ENCODE measurements around the gene NGFR.
A peak's percentile ranks its signal among the peaks of the same experiment; 100 is the strongest.

The NGFR gene

GRCh38 chr17:49552070-49552751, 57.1 kb downstream of the NGFR start:
- DNase-seq (ENCODE audit: low read depth): no peak
- no peak overlapping the region for H3K4me3 ChIP-seq (ENCODE audit: low read length)
- TF ChIP-seq CTCF (conservative IDR thresholded peaks at IDR 0.05; ENCODE audit: low read depth, low read length): no peak

- no peak overlapping the region for H3K4me3 ChIP-seq (ENCODE audit: low read length)
- no peak for DNase-seq (ENCODE audit: low read depth)
- TF ChIP-seq CTCF (conservative IDR thresholded peaks at IDR 0.05; ENCODE audit: low read depth, low read length): no peak
These were observed 58.7 kb downstream of the NGFR start for GRCh38 chr17:49553676-49554335.

- TF ChIP-seq CTCF (conservative IDR thresholded peaks at IDR 0.05; ENCODE audit: low read depth, low read length): no peak
- no peak overlapping the region for H3K4me3 ChIP-seq (ENCODE audit: low read length)
- no peak for DNase-seq (ENCODE audit: low read depth)
These were observed 59.8 kb downstream of the NGFR start for GRCh38 chr17:49554694-49555494.

GRCh38 chr17:49555495-49556222, 60.6 kb downstream of the NGFR start:
- no peak for TF ChIP-seq CTCF (conservative IDR thresholded peaks at IDR 0.05; ENCODE audit: low read depth, low read length)
- no peak overlapping the region for H3K4me3 ChIP-seq (ENCODE audit: low read length)
- no peak for DNase-seq (ENCODE audit: low read depth)

GRCh38 chr17:49556223-49556943, 61.3 kb downstream of the NGFR start:
- no peak overlapping the region for H3K4me3 ChIP-seq (ENCODE audit: low read length)
- peak; percentile 95 for TF ChIP-seq CTCF (conservative IDR thresholded peaks at IDR 0.05; ENCODE audit: low read depth, low read length)
- no peak for DNase-seq (ENCODE audit: low read depth)

- H3K4me3 ChIP-seq (ENCODE audit: low read length): no peak overlapping the region
- TF ChIP-seq CTCF (conservative IDR thresholded peaks at IDR 0.05; ENCODE audit: low read depth, low read length): peak; percentile 77
- DNase-seq (ENCODE audit: low read depth): no peak
These were observed 62.4 kb downstream of the NGFR start for GRCh38 chr17:49557312-49558024.
